ENCODE measurements around the gene C10orf67. TPM values are rescaled to one million over a fixed set of nuclear protein-coding genes. Genes with fewer than 3 reads are reported as not detected.
"Not testable (repeated sequence)": the region's sequence is repeated elsewhere in the genome, so short reads cannot be mapped to it uniquely, and the experiment has no call there.

Gene C10orf67
- total RNA-seq, 2 experiments from 2014 or later: not detected

- no peak for TF ChIP-seq EZH2phosphoT487 (IDR thresholded peaks at IDR 0.05; ENCODE audit: borderline replicate concordance, low read depth, low read length)
- no peak overlapping the region for H3K27ac ChIP-seq (ENCODE audit: low read depth, low read length, poor library complexity, severe bottlenecking)
- no peak overlapping the region for H2AFZ ChIP-seq (ENCODE audit: low read length)
- H3K36me3 ChIP-seq (ENCODE audit: insufficient read depth, low read length): no peaks in the 10 kb centered on the region
- no peaks in the 10 kb centered on the region for H3K4me1 ChIP-seq (ENCODE audit: insufficient read depth, low read length, poor library complexity, severe bottlenecking)
- CTCF ChIA-PET (ENCODE audit: unreplicated experiment): no interaction called here
- no peaks in the 10 kb centered on the region for H4K20me1 ChIP-seq (ENCODE audit: insufficient read depth, low read length)
- intact Hi-C loops (cut with micrococcal nuclease; ENCODE audit: unreplicated experiment): loop anchor here (10.0 kb wide), 1 partner anchor 104 kb away; no protein-coding TSS in a partner anchor
- no peaks in the 10 kb centered on the region for H3K9me2 ChIP-seq (ENCODE audit: insufficient read depth, low read length)
- no peak for DNase-seq (ENCODE audit: low spot score)
- H3K4me3 ChIP-seq (ENCODE audit: low read depth, low read length, poor library complexity, severe bottlenecking): no peak overlapping the region
- H3K79me2 ChIP-seq (ENCODE audit: insufficient read depth, low read depth, low read length): no peaks in the 10 kb centered on the region
- no TSS peak for BruUV-seq (replicated peaks)
- POLR2A ChIA-PET: interaction anchor here (0.5 to 1.1 kb wide), 2 partner anchors 190 to 346 kb away, joined by 3 read pairs; no protein-coding TSS in a partner anchor
- H3K9me3 ChIP-seq (ENCODE audit: low read length): no peaks in the 10 kb centered on the region
- no peak overlapping the region for H3K4me2 ChIP-seq (ENCODE audit: low read length)
These were observed 33.6 kb downstream of the C10orf67 start for GRCh38 chr10:23311034-23311433.

GRCh38 chr10:23310404-23310803 lies 34.2 kb downstream of the C10orf67 start:
- Histone ChIP-seq H3K9me2 (ENCODE audit: insufficient read depth, low read length) (no peaks in the 10 kb centered on the region), H3K9me3 (ENCODE audit: low read length) (no peaks in the 10 kb centered on the region), H3K4me1 (ENCODE audit: insufficient read depth, low read length, poor library complexity, severe bottlenecking) (no peaks in the 10 kb centered on the region), H3K79me2 (ENCODE audit: insufficient read depth, low read depth, low read length) (no peaks in the 10 kb centered on the region), H2AFZ (ENCODE audit: low read length) (no peak overlapping the region), H4K20me1 (ENCODE audit: insufficient read depth, low read length) (no peaks in the 10 kb centered on the region), H3K36me3 (ENCODE audit: insufficient read depth, low read length) (no peaks in the 10 kb centered on the region), H3K4me2 (ENCODE audit: low read length) (no peak overlapping the region), H3K4me3 (ENCODE audit: low read depth, low read length, poor library complexity, severe bottlenecking) (no peak overlapping the region), H3K27ac (ENCODE audit: low read depth, low read length, poor library complexity, severe bottlenecking) (no peak overlapping the region)
- ChIA-PET POLR2A (interaction anchor here (0.6 kb wide), 1 partner anchor 225 kb away, joined by 4 read pairs; no protein-coding TSS in a partner anchor), CTCF (ENCODE audit: unreplicated experiment) (no interaction called here)
- DNase-seq (ENCODE audit: low spot score): no peak
- intact Hi-C loops (cut with micrococcal nuclease; ENCODE audit: unreplicated experiment): loop anchor here (10.0 kb wide), 1 partner anchor 104 kb away; no protein-coding TSS in a partner anchor
- TF ChIP-seq CTCF (conservative IDR thresholded peaks at IDR 0.05; ENCODE audit: low read length): no peak
- TF ChIP-seq EZH2phosphoT487 (IDR thresholded peaks at IDR 0.05; ENCODE audit: borderline replicate concordance, low read depth, low read length): no peak
- BruUV-seq (replicated peaks): no TSS peak

- H3K9me3 ChIP-seq (ENCODE audit: low read length); intact Hi-C loops (cut with micrococcal nuclease; ENCODE audit: unreplicated experiment); H3K36me3 ChIP-seq (ENCODE audit: insufficient read depth, low read length); H3K4me2 ChIP-seq (ENCODE audit: low read length); H3K4me1 ChIP-seq (ENCODE audit: insufficient read depth, low read length, poor library complexity, severe bottlenecking); CTCF ChIA-PET (ENCODE audit: unreplicated experiment); H3K27ac ChIP-seq (ENCODE audit: low read depth, low read length, poor library complexity, severe bottlenecking); H2AFZ ChIP-seq (ENCODE audit: low read length); POLR2A ChIA-PET; DNase-seq (ENCODE audit: low spot score); BruUV-seq (replicated peaks); H3K79me2 ChIP-seq (ENCODE audit: insufficient read depth, low read depth, low read length); H3K4me3 ChIP-seq (ENCODE audit: low read depth, low read length, poor library complexity, severe bottlenecking); H3K9me2 ChIP-seq (ENCODE audit: insufficient read depth, low read length); H4K20me1 ChIP-seq (ENCODE audit: insufficient read depth, low read length): not testable (repeated sequence)
These were observed 44.6 kb downstream of the C10orf67 start for GRCh38 chr10:23299961-23300360.

Measured in OCI-LY7 (cell line).